GM19239 (cell line): Measurements from ENCODE around the gene PRKG1.

Experiments used
- DNase-seq: peaks from one replicate; pipeline ENCODE4 v3.0.0; 2011; ENCODE audit warnings: low spot score; ENCODE audit not compliant: insufficient read length
- FAIRE-seq: peaks from 2 replicates; lab custom pipeline; 2011; peaks lifted over from hg19 to GRCh38; lab: Jason Lieb, UNC

The PRKG1 gene

GRCh38 chr10:51920672-51921071, 846.4 kb downstream of the PRKG1 start:
- DNase-seq, result no peak
- FAIRE-seq, result no peak

- FAIRE-seq (no peak), DNase-seq (no peak)
These were observed 850.1 kb downstream of the PRKG1 start for GRCh38 chr10:51924359-51924758.

- DNase-seq (no peak), FAIRE-seq (no peak)
These were observed 852.0 kb downstream of the PRKG1 start for GRCh38 chr10:51926337-51926736.

- no peak for FAIRE-seq
- no peak for DNase-seq
These were observed 853.9 kb downstream of the PRKG1 start for GRCh38 chr10:51928162-51928561.

- DNase-seq, result no peak
- no peak for FAIRE-seq
These were observed 858.2 kb downstream of the PRKG1 start for GRCh38 chr10:51932530-51932929.

- FAIRE-seq, result no peak
- DNase-seq, result no peak
These were observed 860.1 kb downstream of the PRKG1 start for GRCh38 chr10:51934373-51934772.

GRCh38 chr10:51935341-51935740, 861.1 kb downstream of the PRKG1 start:
- no peak for DNase-seq

GRCh38 chr10:51937308-51938140, 863.2 kb downstream of the PRKG1 start:
- FAIRE-seq, result no peak
- DNase-seq, result no peak

More at GRCh38 chr10:51935341-51935740, 861.1 kb downstream of the PRKG1 start:
- peak; percentile 23 for FAIRE-seq

- DNase-seq (no peak), FAIRE-seq (no peak)
These were observed 876.2 kb downstream of the PRKG1 start for GRCh38 chr10:51950371-51950995.

GRCh38 chr10:51950996-51951555, 876.8 kb downstream of the PRKG1 start:
- FAIRE-seq, result no peak
- DNase-seq, result no peak

GRCh38 chr10:51951601-51952000, 877.3 kb downstream of the PRKG1 start:
- DNase-seq (no peak), FAIRE-seq (no peak)

- FAIRE-seq, result no peak
These were observed 877.8 kb downstream of the PRKG1 start for GRCh38 chr10:51952056-51952455.

GRCh38 chr10:51955696-51956095, 881.4 kb downstream of the PRKG1 start:
- no peak for FAIRE-seq

More at GRCh38 chr10:51952056-51952455, 877.8 kb downstream of the PRKG1 start:
- DNase-seq, result no peak

GRCh38 chr10:51956822-51957221, 882.5 kb downstream of the PRKG1 start:
- DNase-seq, result no peak
- no peak for FAIRE-seq

More at GRCh38 chr10:51955696-51956095, 881.4 kb downstream of the PRKG1 start:
- no peak for DNase-seq

- FAIRE-seq (peak; percentile 72), DNase-seq (peak; percentile 1)
These were observed 886.2 kb downstream of the PRKG1 start for GRCh38 chr10:51960494-51960895.

- no peak for DNase-seq
- FAIRE-seq, result no peak
These were observed 887.1 kb downstream of the PRKG1 start for GRCh38 chr10:51961401-51961800.

- no peak for DNase-seq
These were observed 890.3 kb downstream of the PRKG1 start for GRCh38 chr10:51964630-51965029.

GRCh38 chr10:51965451-51965850, 891.2 kb downstream of the PRKG1 start:
- DNase-seq (no peak), FAIRE-seq (peak; percentile 4)

More at GRCh38 chr10:51964630-51965029, 890.3 kb downstream of the PRKG1 start:
- FAIRE-seq, result no peak

GRCh38 chr10:51972733-51973346, 898.6 kb downstream of the PRKG1 start:
- no peak for DNase-seq
- no peak for FAIRE-seq

- FAIRE-seq (no peak), DNase-seq (no peak)
These were observed 906.5 kb downstream of the PRKG1 start for GRCh38 chr10:51980752-51981151.

- no peak for DNase-seq
- FAIRE-seq, result no peak
These were observed 907.4 kb downstream of the PRKG1 start for GRCh38 chr10:51981731-51982130.
